SK-N-SH (cell line): ENCODE results near the gene LRMDA. TPM values are rescaled to one million over a fixed set of nuclear protein-coding genes. Genes with fewer than 3 reads are reported as not detected.

ENCODE experiments used
- CTCF ChIA-PET: fragments of 300-600, 350-600 bp; formaldehyde crosslinking; extraction: SDS; loops from one replicate; lab custom pipeline; 2021; lab: Yijun Ruan, JAX
- POLR2A ChIA-PET: fragments of 350-600 bp; sonication (Branson Sonifier 250); formaldehyde crosslinking; extraction: SDS; loops from one replicate; lab custom pipeline; 2020; ENCODE audit warnings: antibody characterized with exemption, inconsistent platforms; lab: Yijun Ruan, JAX
- DNase-seq: peaks from one replicate; pipeline ENCODE4 v3.0.0; 2012
- H2AFZ ChIP-seq: fragments of 200-600 bp; sonication (generic); 2 replicates; pipeline ENCODE4 v1.8.1; 2016; ENCODE audit warnings: antibody characterized with exemption, mild to moderate bottlenecking, low read depth
- H3F3A ChIP-seq: fragments of 200-600 bp; sonication (generic); replicated peaks from 2 replicates; pipeline ENCODE3; 2016; ENCODE audit warnings: antibody characterized with exemption, mild to moderate bottlenecking; ENCODE audit not compliant: insufficient read depth
- H3K27ac ChIP-seq, 2 experiments: fragments of 200-500 bp in 1 of 2; fragments of 200-600 bp in 1 of 2; sonication (Bioruptor generic) in 1 of 2; sonication (generic), shearing (Covaris generic) in 1 of 2; 2 replicates each; pipeline versions ENCODE4 v1.5.1 to v1.6.1; 2014 to 2016; ENCODE audit warnings: low read depth in 2 of 2, inconsistent platforms in 1 of 2, low read length in 1 of 2, mild to moderate bottlenecking in 1 of 2, mixed read lengths in 1 of 2
- H3K27me3 ChIP-seq: fragments of 200-600 bp; sonication (generic), shearing (Covaris generic); 2 replicates; pipeline ENCODE4 v1.6.1; 2016; ENCODE audit warnings: mixed run types; ENCODE audit not compliant: insufficient read depth
- H3K36me3 ChIP-seq, 2 experiments: fragments of 200-500 bp in 1 of 2; fragments of 200-600 bp in 1 of 2; sonication (Bioruptor generic) in 1 of 2; sonication (generic) in 1 of 2; replicated peaks in 1 of 2; 2 replicates each; pipeline versions ENCODE3 to v1.5.1; 2014 to 2016; ENCODE audit warnings: low read length in 1 of 2, mild to moderate bottlenecking in 1 of 2; ENCODE audit not compliant: insufficient read depth in 2 of 2, control insufficient read depth in 1 of 2
- H3K4me1 ChIP-seq, 2 experiments: fragments of 200-500 bp in 1 of 2; fragments of 200-600 bp in 1 of 2; sonication (Bioruptor generic) in 1 of 2; sonication (generic), shearing (Covaris generic) in 1 of 2; 2 replicates each; pipeline versions ENCODE4 v1.5.1 to v1.6.1; 2014 to 2016; ENCODE audit warnings: low read depth in 1 of 2, low read length in 1 of 2, mixed run types in 1 of 2; ENCODE audit not compliant: insufficient read depth in 2 of 2, control insufficient read depth in 1 of 2
- H3K4me2 ChIP-seq: fragments of 200-600 bp; sonication (generic), shearing (Covaris generic); 2 replicates; pipeline ENCODE4 v1.6.1; 2017; ENCODE audit warnings: mixed run types
- H3K4me3 ChIP-seq, 2 experiments: fragments of 200-500 bp in 1 of 2; fragments of 200-600 bp in 1 of 2; sonication (Bioruptor generic) in 1 of 2; sonication (generic), shearing (Covaris generic) in 1 of 2; 2 replicates each; pipeline versions ENCODE4 v1.5.1 to v1.8.1; 2014 to 2016; ENCODE audit warnings: low read depth in 2 of 2, inconsistent platforms in 1 of 2, low read length in 1 of 2, mild to moderate bottlenecking in 1 of 2, mixed read lengths in 1 of 2, moderate library complexity in 1 of 2
- H3K79me2 ChIP-seq: fragments of 200-600 bp; sonication (generic); 2 replicates; pipeline ENCODE4 v1.8.1; 2017; ENCODE audit warnings: mild to moderate bottlenecking; ENCODE audit not compliant: insufficient read depth
- H3K9ac ChIP-seq: fragments of 200-600 bp; sonication (generic); 2 replicates; pipeline ENCODE4 v1.6.1; 2017; ENCODE audit warnings: mixed run types
- H3K9me2 ChIP-seq: fragments of 200-600 bp; sonication (generic); 2 replicates; pipeline ENCODE4 v1.6.1; 2017; ENCODE audit warnings: mixed run types
- H3K9me3 ChIP-seq: fragments of 200-600 bp; sonication (generic); 2 replicates; pipeline ENCODE4 v1.6.1; 2017; ENCODE audit warnings: mixed run types, mild to moderate bottlenecking, moderate library complexity
- H4K20me1 ChIP-seq: fragments of 200-600 bp; sonication (generic); 2 replicates; pipeline ENCODE4 v1.6.1; 2017; ENCODE audit warnings: mild to moderate bottlenecking, mixed run types; ENCODE audit not compliant: insufficient read depth
- CHD2 ChIP-seq: fragments of 150-350 bp; IDR thresholded peaks from 2 replicates; pipeline ENCODE4 v1.6.1; 2018; ENCODE audit warnings: low read length; ENCODE audit not compliant: partially characterized antibody
- FOXJ3 ChIP-seq: sonication (generic); formaldehyde crosslinking; IDR thresholded peaks from 2 replicates; pipeline ENCODE4 v1.5.1; 2020; ENCODE audit warnings: mild to moderate bottlenecking, missing genetic modification reagents
- GATA2 ChIP-seq: sonication (generic); formaldehyde crosslinking; IDR thresholded peaks from 2 replicates; pipeline ENCODE4 v1.5.0; 2020; ENCODE audit warnings: mild to moderate bottlenecking, missing genetic modification reagents
- MXI1 ChIP-seq: IDR thresholded peaks from 2 replicates; pipeline ENCODE4 v1.6.1; 2012; ENCODE audit warnings: mild to moderate bottlenecking, low read depth, low read length, improper control_type of control experiment
- NFIC ChIP-seq: IDR thresholded peaks from 2 replicates; pipeline ENCODE4 v1.4.0; 2012; ENCODE audit warnings: borderline replicate concordance
- NRF1 ChIP-seq: IDR thresholded peaks from 2 replicates; pipeline ENCODE4 v1.6.1; 2012; ENCODE audit warnings: low read depth, mild to moderate bottlenecking, low read length
- REST ChIP-seq: IDR thresholded peaks from 2 replicates; pipeline ENCODE4 v1.6.1; 2012; ENCODE audit warnings: mild to moderate bottlenecking, low read depth, low read length, moderate library complexity
- RFX5 ChIP-seq: IDR thresholded peaks from 2 replicates; pipeline ENCODE4 v1.6.1; 2012; ENCODE audit warnings: mild to moderate bottlenecking, improper control_type of control experiment, low read length
- TCF12 ChIP-seq: IDR thresholded peaks from 2 replicates; pipeline ENCODE4 v1.4.0; 2012
- YY1 ChIP-seq: IDR thresholded peaks from 2 replicates; pipeline ENCODE4 v1.4.0; 2012; ENCODE audit warnings: low read depth, mild to moderate bottlenecking
- WGBS: methylation state at CpG from one replicate; pipeline ENCODE4 v1.1.6; 2017; ENCODE audit warnings: low lambda C conversion rate; 5-methylcytosine and 5-hydroxymethylcytosine counted together
- polyA plus RNA-seq, 3 experiments: library from polyadenylated mRNA; depleted of rRNA; stranded (reverse); fragments of >200 nt; gene quantifications; 2 replicates each; pipeline ENCODE4 v1.2.3, GENCODE V29; 2012
- TF ChIP-seq, protein P1 (sequence below): IDR thresholded peaks from 2 replicates; pipeline ENCODE4 v1.4.0; 2012; ENCODE audit warnings: low read depth, borderline replicate concordance
- TF ChIP-seq, protein P2 (sequence below): fragments of 150-350 bp; IDR thresholded peaks from 2 replicates; pipeline ENCODE4 v1.6.1; 2016; ENCODE audit warnings: mild to moderate bottlenecking, low read depth, low read length

The LRMDA gene
- polyA plus RNA-seq, 1 of the 3 experiments (the other 2 are of a cell fraction) = 0.95 TPM

- H4K20me1 ChIP-seq = no peaks in the 10 kb centered on the region
- no peak overlapping the region for H3K9ac ChIP-seq
- H3K27ac ChIP-seq = no peak overlapping the region
- ChIA-PET CTCF (interaction anchor here (0.7 kb wide), 1 partner anchor 9 kb away, joined by 3 read pairs; no protein-coding TSS in a partner anchor), POLR2A (no interaction called here)
- DNase-seq = no peak
- H3K4me3 ChIP-seq = no peak overlapping the region
- H3K36me3 ChIP-seq = no peaks in the 10 kb centered on the region
- no peaks in the 10 kb centered on the region for H3K79me2 ChIP-seq
- TF ChIP-seq YY1 (no peak), CHD2 (no peak), GATA2 (CRISPR knock-in tag) (no peak), FOXJ3 (CRISPR knock-in tag) (no peak), TCF12 (no peak)
- TF ChIP-seq, protein P1, sequence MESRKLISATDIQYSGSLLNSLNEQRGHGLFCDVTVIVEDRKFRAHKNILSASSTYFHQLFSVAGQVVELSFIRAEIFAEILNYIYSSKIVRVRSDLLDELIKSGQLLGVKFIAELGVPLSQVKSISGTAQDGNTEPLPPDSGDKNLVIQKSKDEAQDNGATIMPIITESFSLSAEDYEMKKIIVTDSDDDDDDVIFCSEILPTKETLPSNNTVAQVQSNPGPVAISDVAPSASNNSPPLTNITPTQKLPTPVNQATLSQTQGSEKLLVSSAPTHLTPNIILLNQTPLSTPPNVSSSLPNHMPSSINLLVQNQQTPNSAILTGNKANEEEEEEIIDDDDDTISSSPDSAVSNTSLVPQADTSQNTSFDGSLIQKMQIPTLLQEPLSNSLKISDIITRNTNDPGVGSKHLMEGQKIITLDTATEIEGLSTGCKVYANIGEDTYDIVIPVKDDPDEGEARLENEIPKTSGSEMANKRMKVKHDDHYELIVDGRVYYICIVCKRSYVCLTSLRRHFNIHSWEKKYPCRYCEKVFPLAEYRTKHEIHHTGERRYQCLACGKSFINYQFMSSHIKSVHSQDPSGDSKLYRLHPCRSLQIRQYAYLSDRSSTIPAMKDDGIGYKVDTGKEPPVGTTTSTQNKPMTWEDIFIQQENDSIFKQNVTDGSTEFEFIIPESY = no peak
- TF ChIP-seq, protein P2, sequence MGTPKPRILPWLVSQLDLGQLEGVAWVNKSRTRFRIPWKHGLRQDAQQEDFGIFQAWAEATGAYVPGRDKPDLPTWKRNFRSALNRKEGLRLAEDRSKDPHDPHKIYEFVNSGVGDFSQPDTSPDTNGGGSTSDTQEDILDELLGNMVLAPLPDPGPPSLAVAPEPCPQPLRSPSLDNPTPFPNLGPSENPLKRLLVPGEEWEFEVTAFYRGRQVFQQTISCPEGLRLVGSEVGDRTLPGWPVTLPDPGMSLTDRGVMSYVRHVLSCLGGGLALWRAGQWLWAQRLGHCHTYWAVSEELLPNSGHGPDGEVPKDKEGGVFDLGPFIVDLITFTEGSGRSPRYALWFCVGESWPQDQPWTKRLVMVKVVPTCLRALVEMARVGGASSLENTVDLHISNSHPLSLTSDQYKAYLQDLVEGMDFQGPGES = no peak
- no peaks in the 10 kb centered on the region for H3K9me2 ChIP-seq
- no peak overlapping the region for H3K4me2 ChIP-seq
- WGBS = 56% methylated on average over 3 of the region's 3 CpGs
- no peaks in the 10 kb centered on the region for H3K27me3 ChIP-seq
- no peaks in the 10 kb centered on the region for H3K9me3 ChIP-seq
- H3F3A ChIP-seq = no peaks in the 10 kb centered on the region
- peaks cover 0 to 6% of the 10 kb centered on the region in 2 experiments; a peak in 2 of 4 replicates for H3K4me1 ChIP-seq
- no peak overlapping the region for H2AFZ ChIP-seq
Measured at GRCh38 chr10:75616874-75617478, 185.6 kb downstream of the LRMDA start.

DNA sequence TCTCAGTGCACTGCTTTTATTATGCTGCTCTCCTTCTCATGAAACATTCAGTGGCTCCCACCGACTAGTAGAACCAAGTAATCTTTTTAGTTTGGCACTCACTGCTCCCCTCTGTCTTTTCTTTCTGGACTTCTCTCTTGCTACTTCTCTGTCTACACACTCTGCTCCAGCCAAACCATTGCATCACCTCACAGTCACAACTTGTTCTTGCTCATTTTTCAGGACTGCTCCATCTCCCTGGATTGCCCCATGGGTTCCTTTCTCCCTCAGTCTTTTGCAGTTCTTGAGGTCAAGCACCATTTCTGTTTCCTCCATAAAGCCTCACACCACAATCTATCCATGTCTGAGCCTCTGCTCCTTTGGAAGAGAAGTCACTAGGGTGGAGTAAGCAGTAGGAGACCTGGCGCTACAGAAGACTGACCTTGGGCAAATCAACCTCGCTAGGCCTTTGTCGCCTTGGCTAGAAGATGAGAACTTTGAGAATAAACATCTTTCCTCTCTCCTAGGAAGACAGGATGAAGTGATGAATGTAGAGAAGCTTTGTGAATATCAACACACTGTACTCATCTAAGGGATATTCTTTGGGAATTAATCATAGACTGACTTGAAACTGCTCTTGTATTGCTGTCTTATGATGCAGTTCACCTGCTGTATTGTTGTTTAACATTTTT, 186.2 kb downstream of the LRMDA start:
- Histone ChIP-seq H4K20me1 (no peaks in the 10 kb centered on the region), H3K4me3 (no peak overlapping the region)
- TF ChIP-seq NFIC (no peak), RFX5 (no peak), MXI1 (no peak), NRF1 (no peak), REST (no peak)
- TF ChIP-seq, all 33 proteins: peak for 0
- Histone ChIP-seq H3K4me1 (peaks cover 0 to 6% of the 10 kb centered on the region in 2 experiments; a peak in 2 of 4 replicates), H3K79me2 (no peaks in the 10 kb centered on the region), H3K27me3 (no peaks in the 10 kb centered on the region), H3K9me2 (no peaks in the 10 kb centered on the region), H3K27ac (no peak overlapping the region), H3K4me2 (no peak overlapping the region), H3F3A (no peaks in the 10 kb centered on the region), H3K9me3 (no peaks in the 10 kb centered on the region), H3K36me3 (no peaks in the 10 kb centered on the region), H2AFZ (no peak overlapping the region), H3K9ac (no peak overlapping the region)
- no peak for DNase-seq
- ChIA-PET CTCF (no interaction called here), POLR2A (no interaction called here)
- WGBS = 77% methylated on average over 4 of the region's 4 CpGs
